K562 (cell line): ENCODE measurements around the gene RBFOX1. TPM values are rescaled to one million over a fixed set of nuclear protein-coding genes. Genes with fewer than 3 reads are reported as not detected.

Experiments
- ATAC-seq: fragments of 200-7000 bp; cut with Tn5 transposase; 3 replicates; pipeline ENCODE4 v1.9.1; 2020; ENCODE audit warnings: moderate library complexity
- BruUV-seq: library from RNA; stranded (reverse); fragments of 400-500 nt; replicated peaks from 2 replicates; lab custom pipeline; 2021; lab: Mats Ljungman, UMichigan
- CTCF ChIA-PET: fragments of 300-600 bp; formaldehyde crosslinking; extraction: SDS; loops from one replicate; lab custom pipeline; 2021; ENCODE audit warnings: low intra/inter-chr PET ratio; lab: Yijun Ruan, JAX
- POLR2A ChIA-PET: fragments of 300-600, 350-650 bp; sonication (Branson Sonifier 250); formaldehyde crosslinking; extraction: SDS; loops from one replicate; lab custom pipeline; 2021; ENCODE audit warnings: antibody characterized with exemption, inconsistent platforms; lab: Yijun Ruan, JAX
- DNase-seq, 4 experiments: peaks; one replicate each; pipeline versions ENCODE4 v3.0.0 to v3.0.0-alpha.2; 2011 to 2018; ENCODE audit warnings: low spot score in 3 of 4, mixed read lengths in 3 of 4; ENCODE audit errors: extremely low read depth in 1 of 4
- FAIRE-seq: peaks from 2 replicates; lab custom pipeline; 2011; peaks lifted over from hg19 to GRCh38; lab: Jason Lieb, UNC
- H2AFZ ChIP-seq: 2 replicates; pipeline ENCODE4 v1.6.0; 2011; ENCODE audit warnings: low read depth, low read length, control low read depth, inconsistent platforms
- H3K27ac ChIP-seq: fragments of 200-600 bp; 3 replicates; pipeline ENCODE4 v1.8.0; 2011; ENCODE audit warnings: low read depth, mild to moderate bottlenecking, control low read depth, inconsistent platforms, low read length, moderate library complexity, mixed read lengths; ENCODE audit errors: extremely low read depth
- H3K27me3 ChIP-seq, 2 experiments: fragments of 300-600 bp in 1 of 2; 2 replicates in 1 of 2; 3 replicates in 1 of 2; pipeline versions ENCODE4 v1.6.0 to v1.8.0; 2011; ENCODE audit warnings: inconsistent platforms in 2 of 2, low read length in 2 of 2, mild to moderate bottlenecking in 1 of 2, mixed read lengths in 1 of 2, moderate library complexity in 1 of 2; ENCODE audit not compliant: control insufficient read depth in 2 of 2, insufficient read depth in 2 of 2
- H3K36me3 ChIP-seq: fragments of 300-600 bp; 3 replicates; pipeline ENCODE4 v1.8.0; 2011; ENCODE audit warnings: mild to moderate bottlenecking, low read length, inconsistent platforms; ENCODE audit not compliant: control insufficient read depth, insufficient read depth
- H3K4me1 ChIP-seq, 2 experiments: fragments of 200-600 bp in 1 of 2; replicated peaks in 1 of 2; 2 replicates in 1 of 2; 3 replicates in 1 of 2; pipeline versions ENCODE4 v1.5.1 to v1.8.0; 2011; ENCODE audit warnings: inconsistent platforms in 2 of 2, low read length in 2 of 2, mild to moderate bottlenecking in 1 of 2, mixed read lengths in 1 of 2, moderate library complexity in 1 of 2; ENCODE audit not compliant: control insufficient read depth in 2 of 2, insufficient read depth in 2 of 2
- H3K4me2 ChIP-seq: 2 replicates; pipeline ENCODE4 v1.6.1; 2011; ENCODE audit warnings: low read length, control low read depth, inconsistent platforms, mixed read lengths; ENCODE audit not compliant: insufficient read depth
- H3K4me3 ChIP-seq: fragments of 200-600 bp; sonication (generic), shearing (Covaris generic); 2 replicates; pipeline ENCODE4 v1.5.1; 2016; ENCODE audit warnings: control low read depth, inconsistent platforms
- H3K79me2 ChIP-seq: fragments of 200-600 bp; 3 replicates; pipeline ENCODE4 v1.8.0; 2011; ENCODE audit warnings: low read length, inconsistent platforms; ENCODE audit not compliant: control insufficient read depth, insufficient read depth
- H3K9ac ChIP-seq, 2 experiments: 2 replicates each; pipeline versions ENCODE4 v1.6.0 to v1.6.1; 2011; ENCODE audit warnings: low read depth in 2 of 2, low read length in 2 of 2, control low read depth in 1 of 2, inconsistent platforms in 1 of 2, mild to moderate bottlenecking in 1 of 2, mixed read lengths in 1 of 2; ENCODE audit not compliant: insufficient read depth in 1 of 2
- H3K9me1 ChIP-seq: one replicate; pipeline ENCODE4 v1.6.0; 2011; ENCODE audit warnings: inconsistent platforms, mild to moderate bottlenecking, low read length, moderate library complexity; ENCODE audit not compliant: control insufficient read depth, insufficient read depth
- H3K9me3 ChIP-seq: replicated peaks from 2 replicates; pipeline ENCODE4 v1.5.1; 2011; ENCODE audit warnings: low read depth, low read length, inconsistent platforms; ENCODE audit not compliant: control insufficient read depth, insufficient read depth
- H4K20me1 ChIP-seq: replicated peaks from 2 replicates; pipeline ENCODE4 v1.6.1; 2011; ENCODE audit warnings: low read length, inconsistent platforms, mixed read lengths; ENCODE audit not compliant: control insufficient read depth, insufficient read depth
- HDAC2 ChIP-seq: fragments of 450-650 bp; IDR thresholded peaks from 2 replicates; pipeline ENCODE4 v1.6.1; 2016; ENCODE audit warnings: mild to moderate bottlenecking
- NFIX ChIP-seq: fragments of 250-450 bp; sonication (Bioruptor Pico); IDR thresholded peaks from 2 replicates; pipeline ENCODE4 v1.4.0; 2020; ENCODE audit warnings: low read depth, mild to moderate bottlenecking, moderate library complexity
- PATZ1 ChIP-seq: fragments of 250-450 bp; sonication (Bioruptor Pico); IDR thresholded peaks from 2 replicates; pipeline ENCODE4 v1.5.0; 2020; ENCODE audit warnings: mild to moderate bottlenecking, borderline replicate concordance
- WGBS: fragments of 100-300 bp; shearing (Covaris generic); methylation state at CpG from one replicate; pipeline ENCODE4 v1.1.6; 2016; ENCODE audit warnings: low coverage, mixed read lengths; ENCODE audit not compliant: insufficient coverage; ENCODE audit errors: missing lambda C conversion rate; 5-methylcytosine and 5-hydroxymethylcytosine counted together
- in situ Hi-C: fragments of 300-500 bp; cut with MboI; formaldehyde crosslinking; loops from 4 replicates; pipeline ENCODE4 v1.15.0; 2018; ENCODE audit warnings: inconsistent platforms, mixed read lengths
- intact Hi-C: fragments of 100-400 bp; cut with micrococcal nuclease; formaldehyde crosslinking; loops from 2 replicates; pipeline ENCODE4 v1.14.2; 2022
- polyA plus RNA-seq, 8 experiments: library from polyadenylated mRNA; depleted of rRNA in 4 of 8; stranded (reverse) in 5 of 8; unstranded in 3 of 8; fragments of >200 nt; fragmentation: Nextera tagmentation in 2 of 8; fragmentation: Illumina TruSeq in 1 of 8; extraction: Ambion mirVana in 2 of 8; extraction: Trizol in 1 of 8; gene quantifications; 2 replicates each; pipeline versions ENCODE4 v1.2.1 to v1.2.3, GENCODE V29; 2011 to 2014; ENCODE audit warnings: inconsistent platforms in 1 of 8, missing spikeins in 1 of 8
- total RNA-seq, 7 experiments: library from RNA; depleted of rRNA in 6 of 7; stranded (reverse); fragments of >200 nt in 6 of 7; fragmentation: Illumina TruSeq in 2 of 7; extraction: Trizol in 2 of 7; gene quantifications; 2 replicates each; pipeline versions ENCODE4 v1.2.1 to v1.2.3, GENCODE V29; 2011 to 2021; ENCODE audit warnings: low replicate concordance in 1 of 7

The RBFOX1 gene
- total and polyA plus RNA-seq, 9 of the 15 experiments (the other 6 are each of a cell fraction or from before 2014, with no cell fraction given) = 0.03 TPM; not detected in 8

DNA sequence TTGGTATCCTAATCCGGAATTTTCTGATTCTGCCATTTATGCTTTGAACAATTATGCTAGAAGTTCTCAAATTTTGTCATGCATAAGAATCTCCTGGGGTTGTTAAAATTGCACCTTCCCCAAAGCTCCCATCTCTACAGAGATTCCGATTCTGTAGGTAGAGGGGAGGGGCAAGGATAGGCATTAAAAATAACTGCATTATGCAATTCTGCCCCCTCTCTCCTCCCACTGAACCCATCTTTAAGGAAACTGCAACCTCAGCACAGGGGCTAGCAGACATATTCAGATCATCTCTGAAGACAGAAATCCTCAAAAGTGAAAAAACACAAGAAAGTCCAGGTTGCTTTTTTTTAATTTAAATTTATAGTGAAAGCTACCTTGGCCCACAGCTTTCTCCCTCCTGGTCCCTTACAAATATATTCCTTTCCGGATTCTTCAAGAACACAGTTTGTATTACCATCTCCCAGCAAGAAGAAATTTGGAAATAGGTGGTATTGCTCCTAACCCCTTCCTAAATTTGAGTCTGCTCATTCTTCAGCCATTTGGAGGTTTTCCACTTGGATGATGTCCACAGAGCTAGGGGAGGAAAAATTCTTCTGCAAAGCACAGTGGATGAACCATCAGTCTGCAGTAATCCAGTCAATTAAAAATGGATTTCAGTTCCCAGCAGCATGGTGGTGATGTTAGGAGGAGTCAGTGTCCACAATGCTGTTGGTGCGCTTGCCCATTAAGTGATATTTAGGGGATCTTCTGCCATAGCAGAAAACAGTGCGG, 67.7 kb downstream of the RBFOX1 start:
- TF ChIP-seq NFIX (no peak), HDAC2 (no peak), PATZ1 (CRISPR knock-in tag) (no peak)
- TF ChIP-seq, all 486 proteins: peak for 0
- H3K4me2 ChIP-seq = no peak overlapping the region
- in situ Hi-C loops (no loop called here), intact Hi-C loops (no loop called here)
- no peak overlapping the region for H3K27ac ChIP-seq
- ChIA-PET CTCF (no interaction called here), POLR2A (interaction anchor here (0.6 to 1.0 kb wide), 2 partner anchors 13 to 1229 kb away, joined by 3 read pairs; no protein-coding TSS in a partner anchor)
- H4K20me1 ChIP-seq = no peaks in the 10 kb centered on the region
- no peak overlapping the region for H3K4me3 ChIP-seq
- WGBS = 0% methylated on average over 5 of the region's 5 CpGs
- no peak overlapping the region for H2AFZ ChIP-seq
- ATAC-seq = no peak
- H3K27me3 ChIP-seq = peaks cover 4 to 7% of the 10 kb centered on the region in 2 experiments; a peak in 3 of 5 replicates
- no peak for DNase-seq
- no peak for FAIRE-seq
- H3K79me2 ChIP-seq = no peaks in the 10 kb centered on the region
- H3K9ac ChIP-seq = no peak overlapping the region
- no peaks in the 10 kb centered on the region for H3K9me1 ChIP-seq
- no peaks in the 10 kb centered on the region for H3K9me3 ChIP-seq
- no peaks in the 10 kb centered on the region for H3K4me1 ChIP-seq
- no peaks in the 10 kb centered on the region for H3K36me3 ChIP-seq
- no TSS peak for BruUV-seq
